GM12878 (cell line): ENCODE measurements around the gene OGFR. TPM values are rescaled to one million over a fixed set of nuclear protein-coding genes. Genes with fewer than 3 reads are reported as not detected.

Source experiments
- ATAC-seq: fragments of 200-7000 bp; cut with Tn5 transposase; 3 replicates; pipeline ENCODE4 v1.9.1; 2020; ENCODE audit warnings: mild to moderate bottlenecking, moderate library complexity
- BruUV-seq: library from RNA; stranded (reverse); fragments of 400-500 nt; replicated peaks from 2 replicates; lab custom pipeline; 2021; lab: Mats Ljungman, UMichigan
- CTCF ChIA-PET: fragments of 300-600 bp; sonication (Branson Sonifier 250); formaldehyde crosslinking; extraction: SDS; loops from one replicate; lab custom pipeline; 2021; ENCODE audit warnings: inconsistent platforms; lab: Yijun Ruan, JAX
- POLR2A ChIA-PET: fragments of 350-600 bp; formaldehyde crosslinking; extraction: SDS; loops from one replicate; lab custom pipeline; 2021; ENCODE audit warnings: inconsistent platforms; lab: Charles Lee
- RAD21 ChIA-PET: fragments of 300-600 bp; sonication (Branson Sonifier 250); formaldehyde crosslinking; loops from one replicate; lab custom pipeline; 2023; ENCODE audit warnings: antibody characterized with exemption; ENCODE audit not compliant: unreplicated experiment; lab: Charles Lee
- SMC1A ChIA-PET: fragments of 300-600 bp; sonication (Branson Sonifier 250); formaldehyde crosslinking; loops from one replicate; lab custom pipeline; 2023; ENCODE audit not compliant: unreplicated experiment, uncharacterized antibody; lab: Charles Lee
- DNase-seq: peaks from one replicate; pipeline ENCODE4 v3.0.0-alpha.2; 2011; ENCODE audit warnings: low read depth, low spot score
- FAIRE-seq: peaks from 3 replicates; lab custom pipeline; 2011; peaks lifted over from hg19 to GRCh38; lab: Jason Lieb, UNC
- H2AFZ ChIP-seq: 2 replicates; pipeline ENCODE4 v1.6.0; 2011; ENCODE audit warnings: low read depth, low read length, control low read depth; ENCODE audit not compliant: control insufficient read depth
- H3K27ac ChIP-seq: 2 replicates; pipeline ENCODE4 v1.5.1; 2011; ENCODE audit warnings: control low read depth; ENCODE audit not compliant: control insufficient read depth, insufficient read depth
- H3K27me3 ChIP-seq, 2 experiments: replicated peaks in 1 of 2; 2 replicates each; pipeline versions ENCODE4 v1.6.0 to v1.6.1; 2011; ENCODE audit warnings: low read length in 1 of 2; ENCODE audit not compliant: control insufficient read depth in 2 of 2, insufficient read depth in 2 of 2
- H3K36me3 ChIP-seq, 2 experiments: 2 replicates each; pipeline ENCODE4 v1.5.1; 2011; ENCODE audit warnings: low read length in 1 of 2; ENCODE audit not compliant: control insufficient read depth in 2 of 2, insufficient read depth in 2 of 2
- H3K4me1 ChIP-seq: 2 replicates; pipeline ENCODE4 v1.6.1; 2011; ENCODE audit warnings: mild to moderate bottlenecking, low read length, moderate library complexity, mixed read lengths; ENCODE audit not compliant: control insufficient read depth, insufficient read depth
- H3K4me2 ChIP-seq: 2 replicates; pipeline ENCODE4 v1.6.0; 2011; ENCODE audit warnings: control low read depth; ENCODE audit not compliant: control insufficient read depth, insufficient read depth
- H3K4me3 ChIP-seq: fragments of 200-600 bp; sonication (generic); 2 replicates; pipeline ENCODE4 v1.5.1; 2016
- H3K79me2 ChIP-seq: 2 replicates; pipeline ENCODE4 v1.6.0; 2011; ENCODE audit warnings: low read length; ENCODE audit not compliant: control insufficient read depth, insufficient read depth
- H3K9ac ChIP-seq: 2 replicates; pipeline ENCODE4 v1.8.0; 2011; ENCODE audit warnings: low read length, control low read depth, mixed read lengths; ENCODE audit not compliant: control insufficient read depth, insufficient read depth
- H3K9me3 ChIP-seq: replicated peaks from 3 replicates; pipeline ENCODE4 v1.5.1; 2011; ENCODE audit warnings: mild to moderate bottlenecking, low read length; ENCODE audit not compliant: control insufficient read depth, insufficient read depth
- H4K20me1 ChIP-seq: 2 replicates; pipeline ENCODE4 v1.6.0; 2011; ENCODE audit not compliant: control insufficient read depth, insufficient read depth
- CREB1 ChIP-seq: IDR thresholded peaks from 2 replicates; pipeline ENCODE4 v1.6.1; 2012; ENCODE audit warnings: low read depth, mild to moderate bottlenecking, inconsistent platforms
- EP300 ChIP-seq, 2 experiments: fragments of 150-350 bp in 1 of 2; IDR thresholded peaks; 2 replicates each; pipeline ENCODE4 v1.6.1; 2011 to 2012; ENCODE audit warnings: low read depth in 2 of 2, low read length in 2 of 2, borderline replicate concordance in 1 of 2, improper control_type of control experiment in 1 of 2, inconsistent platforms in 1 of 2; ENCODE audit not compliant: control insufficient read depth in 1 of 2
- FOXM1 ChIP-seq: IDR thresholded peaks from 2 replicates; pipeline ENCODE4 v1.6.1; 2012; ENCODE audit warnings: low read depth, mild to moderate bottlenecking, inconsistent platforms, low read length, moderate library complexity
- JUND ChIP-seq: IDR thresholded peaks from 2 replicates; pipeline ENCODE4 v1.6.1; 2012; ENCODE audit warnings: low read depth, mild to moderate bottlenecking, low read length, improper control_type of control experiment, moderate library complexity
- MTA2 ChIP-seq: fragments of 450-650 bp; IDR thresholded peaks from 2 replicates; pipeline ENCODE4 v1.6.1; 2016; ENCODE audit warnings: low read depth, mild to moderate bottlenecking, moderate library complexity
- NR2C2 ChIP-seq: IDR thresholded peaks from 2 replicates; pipeline ENCODE4 v1.6.1; 2011; ENCODE audit warnings: borderline replicate concordance, low read depth; ENCODE audit not compliant: control insufficient read depth, insufficient read length
- RAD21 ChIP-seq: IDR thresholded peaks from 2 replicates; pipeline ENCODE4 v1.6.1; 2011; ENCODE audit warnings: mild to moderate bottlenecking, low read depth, low read length, moderate library complexity; ENCODE audit not compliant: insufficient read depth
- RUNX3 ChIP-seq: IDR thresholded peaks from 2 replicates; pipeline ENCODE4 v1.6.1; 2012; ENCODE audit warnings: low read length, inconsistent platforms
- SPI1 ChIP-seq: IDR thresholded peaks from 2 replicates; pipeline ENCODE4 v1.6.1; 2011; ENCODE audit warnings: low read depth, mild to moderate bottlenecking, low read length, moderate library complexity, borderline replicate concordance; ENCODE audit not compliant: insufficient read depth
- SUPT20H ChIP-seq: IDR thresholded peaks from 2 replicates; pipeline ENCODE4 v1.6.1; 2011; ENCODE audit warnings: low read depth, mild to moderate bottlenecking, low read length, moderate library complexity, borderline replicate concordance; ENCODE audit not compliant: control insufficient read depth
- whole genome bisulfite sequencing: methylation state at CpG from one replicate; pipeline ENCODE4 v1.1.6; 2016; ENCODE audit warnings: low lambda C conversion rate; ENCODE audit not compliant: insufficient replicate concordance, insufficient coverage; ENCODE audit errors: missing lambda C conversion rate; 5-methylcytosine and 5-hydroxymethylcytosine counted together
- in situ Hi-C: fragments of 300-500 bp; cut with MboI; formaldehyde crosslinking; loops from 9 replicates; pipeline ENCODE4 v1.14.3; 2018; ENCODE audit warnings: mixed read lengths
- intact Hi-C: fragments of 100-400 bp; cut with micrococcal nuclease; formaldehyde crosslinking; loops from one replicate; pipeline ENCODE4 v1.14.2; 2022; ENCODE audit not compliant: unreplicated experiment
- polyA plus RNA-seq, 11 experiments: library from polyadenylated mRNA; depleted of rRNA in 4 of 11; unstranded in 6 of 11; stranded (reverse) in 5 of 11; fragments of >200 nt; fragmentation: Nextera tagmentation in 4 of 11; fragmentation: Illumina TruSeq in 1 of 11; extraction: Ambion mirVana in 4 of 11; extraction: Trizol in 1 of 11; gene quantifications; 1 replicate in 1 of 11; 2 replicates in 10 of 11; pipeline versions ENCODE4 v1.2.1 to v1.2.3, GENCODE V29; 2011 to 2016; ENCODE audit warnings: inconsistent platforms in 2 of 11, missing spikeins in 2 of 11, low read depth in 1 of 11
- total RNA-seq, 4 experiments: library from RNA; depleted of rRNA in 3 of 4; stranded (reverse); fragments of >200 nt in 3 of 4; fragmentation: Illumina TruSeq in 1 of 4; extraction: Trizol in 1 of 4; gene quantifications; 2 replicates each; pipeline versions ENCODE4 v1.2.1 to v1.2.3, GENCODE V29; 2013 to 2021
- TF ChIP-seq, protein P1 (sequence below): fragments of 450-650 bp; formaldehyde crosslinking; IDR thresholded peaks from 2 replicates; pipeline ENCODE4 v1.4.0; 2020; ENCODE audit warnings: mild to moderate bottlenecking, moderate library complexity
- TF ChIP-seq, protein P2 (sequence below): fragments of 450-650 bp; IDR thresholded peaks from 2 replicates; pipeline ENCODE4 v1.6.1; 2017; ENCODE audit warnings: mild to moderate bottlenecking
- TF ChIP-seq, protein P3 (sequence below): IDR thresholded peaks from 2 replicates; pipeline ENCODE4 v1.6.1; 2011; ENCODE audit warnings: mild to moderate bottlenecking, low read depth, low read length, moderate library complexity; ENCODE audit not compliant: insufficient replicate concordance

Gene OGFR
- total and polyA plus RNA-seq, 10 of the 15 experiments (the other 5 are each of a cell fraction or from before 2014, with no cell fraction given) = 0.72 to 62.1 (median 27.3) TPM

DNA sequence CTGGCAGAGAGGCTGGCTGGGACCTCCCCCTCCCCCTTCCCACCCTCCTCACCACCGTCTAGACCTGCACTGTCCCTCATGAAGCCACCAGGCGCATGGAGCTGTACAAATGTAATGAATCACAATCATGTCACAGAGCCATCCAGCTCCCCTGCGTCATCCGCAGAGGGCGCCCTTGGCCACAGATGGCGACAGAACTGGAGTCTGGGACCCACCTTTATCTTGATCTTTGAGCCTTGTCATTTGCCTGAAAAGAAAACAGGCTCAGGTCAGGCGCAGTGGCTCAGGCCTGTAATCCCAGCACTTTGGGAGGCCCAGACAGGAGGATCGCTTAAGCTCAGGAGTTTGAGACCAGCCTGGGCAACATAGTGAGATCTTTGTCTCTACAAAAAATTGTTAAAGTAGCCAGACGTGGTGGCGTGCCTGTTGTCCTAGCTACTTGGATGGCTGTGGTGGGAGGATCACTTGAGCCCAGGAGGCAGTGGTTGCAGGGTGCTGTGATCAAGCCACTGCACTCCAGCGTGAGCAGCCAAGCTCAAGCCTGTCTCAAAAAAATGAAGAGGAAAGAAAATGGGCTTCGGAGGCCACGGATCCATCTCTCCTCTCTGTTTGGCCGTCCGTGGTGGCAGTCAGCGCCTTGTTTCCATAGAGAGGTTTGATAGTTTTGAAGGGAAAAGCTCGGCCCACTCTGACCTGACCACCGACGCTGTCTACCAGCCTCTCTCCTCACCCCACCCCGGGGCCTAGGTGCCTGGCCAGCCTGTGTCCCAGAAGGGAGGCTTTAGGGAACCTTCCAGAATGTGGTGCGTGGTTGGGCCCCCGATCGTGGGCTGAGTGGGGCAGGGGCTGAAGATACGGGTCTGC lies 18.4 kb downstream of the OGFR start:
- no peak overlapping the region for H2AFZ ChIP-seq
- no peak overlapping the region for H3K27ac ChIP-seq
- in situ Hi-C loops (no loop called here), intact Hi-C loops (loop anchor here (1.0 to 2.0 kb wide), 2 partner anchors 78 to 186 kb away; no protein-coding TSS in a partner anchor)
- 0 out of 2 replicates have a peak, but pooled peaks cover 2% of the 10 kb centered on the region for H3K4me1 ChIP-seq
- H3K9ac ChIP-seq = no peak overlapping the region
- no peaks in the 10 kb centered on the region for H3K79me2 ChIP-seq
- no peak overlapping the region for H3K4me3 ChIP-seq
- FAIRE-seq (no peak), DNase-seq (no peak), ATAC-seq (peak; percentile 88)
- ChIA-PET POLR2A (interaction anchor here (0.5 to 1.4 kb wide), 3 partner anchors 22 to 188 kb away, joined by 3 to 6 read pairs (median 3); partner anchors contain the start of gene TCFL5), SMC1A (interaction anchor here (0.6 to 1.5 kb wide), 7 partner anchors 26 to 358 kb away, joined by 3 to 11 read pairs (median 5); partner anchors contain the start of gene TCFL5), CTCF (interaction anchor here (0.6 to 2.2 kb wide), 26 partner anchors 9 to 732 kb away, joined by 3 to 14 read pairs (median 4); partner anchors contain the start of gene TCFL5), RAD21 (interaction anchor here (0.6 to 1.7 kb wide), 13 partner anchors 9 to 358 kb away, joined by 3 to 11 read pairs (median 4); partner anchors contain the start of gene TCFL5)
- no peaks in the 10 kb centered on the region for H3K36me3 ChIP-seq
- 50% methylated on average over 24 of the region's 24 CpGs for WGBS
- H3K9me3 ChIP-seq = no peaks in the 10 kb centered on the region
- BruUV-seq = no TSS peak
- no peaks in the 10 kb centered on the region for H4K20me1 ChIP-seq
- no peak overlapping the region for H3K4me2 ChIP-seq
- H3K27me3 ChIP-seq = peaks cover 0 to 2% of the 10 kb centered on the region in 2 experiments; a peak in 3 of 4 replicates
- TF ChIP-seq EP300 (IDR thresholded peaks at IDR 0.05; ENCODE audit: borderline replicate concordance in 1 of 2, control insufficient read depth in 1 of 2, low read depth in 2 of 2, low read length in 2 of 2) (no peak), SUPT20H (no peak), RUNX3 (no peak), MTA2 (no peak), FOXM1 (no peak), SPI1 (no peak), RAD21 (peak; percentile 72), JUND (no peak), NR2C2 (no peak), CREB1 (0 out of 2 replicates have a peak, but pooled peaks have one; percentile 47)
- TF ChIP-seq, protein P1, sequence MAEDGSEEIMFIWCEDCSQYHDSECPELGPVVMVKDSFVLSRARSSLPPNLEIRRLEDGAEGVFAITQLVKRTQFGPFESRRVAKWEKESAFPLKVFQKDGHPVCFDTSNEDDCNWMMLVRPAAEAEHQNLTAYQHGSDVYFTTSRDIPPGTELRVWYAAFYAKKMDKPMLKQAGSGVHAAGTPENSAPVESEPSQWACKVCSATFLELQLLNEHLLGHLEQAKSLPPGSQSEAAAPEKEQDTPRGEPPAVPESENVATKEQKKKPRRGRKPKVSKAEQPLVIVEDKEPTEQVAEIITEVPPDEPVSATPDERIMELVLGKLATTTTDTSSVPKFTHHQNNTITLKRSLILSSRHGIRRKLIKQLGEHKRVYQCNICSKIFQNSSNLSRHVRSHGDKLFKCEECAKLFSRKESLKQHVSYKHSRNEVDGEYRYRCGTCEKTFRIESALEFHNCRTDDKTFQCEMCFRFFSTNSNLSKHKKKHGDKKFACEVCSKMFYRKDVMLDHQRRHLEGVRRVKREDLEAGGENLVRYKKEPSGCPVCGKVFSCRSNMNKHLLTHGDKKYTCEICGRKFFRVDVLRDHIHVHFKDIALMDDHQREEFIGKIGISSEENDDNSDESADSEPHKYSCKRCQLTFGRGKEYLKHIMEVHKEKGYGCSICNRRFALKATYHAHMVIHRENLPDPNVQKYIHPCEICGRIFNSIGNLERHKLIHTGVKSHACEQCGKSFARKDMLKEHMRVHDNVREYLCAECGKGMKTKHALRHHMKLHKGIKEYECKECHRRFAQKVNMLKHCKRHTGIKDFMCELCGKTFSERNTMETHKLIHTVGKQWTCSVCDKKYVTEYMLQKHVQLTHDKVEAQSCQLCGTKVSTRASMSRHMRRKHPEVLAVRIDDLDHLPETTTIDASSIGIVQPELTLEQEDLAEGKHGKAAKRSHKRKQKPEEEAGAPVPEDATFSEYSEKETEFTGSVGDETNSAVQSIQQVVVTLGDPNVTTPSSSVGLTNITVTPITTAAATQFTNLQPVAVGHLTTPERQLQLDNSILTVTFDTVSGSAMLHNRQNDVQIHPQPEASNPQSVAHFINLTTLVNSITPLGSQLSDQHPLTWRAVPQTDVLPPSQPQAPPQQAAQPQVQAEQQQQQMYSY (CRISPR knock-in tag) = no peak
- TF ChIP-seq, protein P2, sequence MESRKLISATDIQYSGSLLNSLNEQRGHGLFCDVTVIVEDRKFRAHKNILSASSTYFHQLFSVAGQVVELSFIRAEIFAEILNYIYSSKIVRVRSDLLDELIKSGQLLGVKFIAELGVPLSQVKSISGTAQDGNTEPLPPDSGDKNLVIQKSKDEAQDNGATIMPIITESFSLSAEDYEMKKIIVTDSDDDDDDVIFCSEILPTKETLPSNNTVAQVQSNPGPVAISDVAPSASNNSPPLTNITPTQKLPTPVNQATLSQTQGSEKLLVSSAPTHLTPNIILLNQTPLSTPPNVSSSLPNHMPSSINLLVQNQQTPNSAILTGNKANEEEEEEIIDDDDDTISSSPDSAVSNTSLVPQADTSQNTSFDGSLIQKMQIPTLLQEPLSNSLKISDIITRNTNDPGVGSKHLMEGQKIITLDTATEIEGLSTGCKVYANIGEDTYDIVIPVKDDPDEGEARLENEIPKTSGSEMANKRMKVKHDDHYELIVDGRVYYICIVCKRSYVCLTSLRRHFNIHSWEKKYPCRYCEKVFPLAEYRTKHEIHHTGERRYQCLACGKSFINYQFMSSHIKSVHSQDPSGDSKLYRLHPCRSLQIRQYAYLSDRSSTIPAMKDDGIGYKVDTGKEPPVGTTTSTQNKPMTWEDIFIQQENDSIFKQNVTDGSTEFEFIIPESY = no peak
- TF ChIP-seq, protein P3, sequence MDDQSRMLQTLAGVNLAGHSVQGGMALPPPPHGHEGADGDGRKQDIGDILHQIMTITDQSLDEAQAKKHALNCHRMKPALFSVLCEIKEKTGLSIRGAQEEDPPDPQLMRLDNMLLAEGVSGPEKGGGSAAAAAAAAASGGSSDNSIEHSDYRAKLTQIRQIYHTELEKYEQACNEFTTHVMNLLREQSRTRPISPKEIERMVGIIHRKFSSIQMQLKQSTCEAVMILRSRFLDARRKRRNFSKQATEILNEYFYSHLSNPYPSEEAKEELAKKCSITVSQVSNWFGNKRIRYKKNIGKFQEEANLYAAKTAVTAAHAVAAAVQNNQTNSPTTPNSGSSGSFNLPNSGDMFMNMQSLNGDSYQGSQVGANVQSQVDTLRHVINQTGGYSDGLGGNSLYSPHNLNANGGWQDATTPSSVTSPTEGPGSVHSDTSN = peak; percentile 81
